ENCODE data around the gene UBE2I.
"Not testable (repeated sequence)": the region's sequence is repeated elsewhere in the genome, so short reads cannot be mapped to it uniquely, and the experiment has no call there.

The UBE2I gene

GRCh38 chr16:1277617-1278282 lies 31.7 kb upstream of the UBE2I start:
- no peak for DNase-seq

- no peak for DNase-seq
These were observed 31.0 kb upstream of the UBE2I start for GRCh38 chr16:1278477-1278876.

- no peak for DNase-seq
These were observed 30.1 kb upstream of the UBE2I start for GRCh38 chr16:1279081-1279944.

- DNase-seq: no peak
These were observed 29.4 kb upstream of the UBE2I start for GRCh38 chr16:1279945-1280589.

- no peak for DNase-seq
These were observed 28.7 kb upstream of the UBE2I start for GRCh38 chr16:1280783-1281182.

- DNase-seq: no peak
These were observed 27.9 kb upstream of the UBE2I start for GRCh38 chr16:1281517-1281916.

- DNase-seq: no peak
These were observed 27.0 kb upstream of the UBE2I start for GRCh38 chr16:1282324-1282973.

- no peak for DNase-seq
These were observed 26.1 kb upstream of the UBE2I start for GRCh38 chr16:1283296-1283695.

- DNase-seq: no peak
These were observed 25.3 kb upstream of the UBE2I start for GRCh38 chr16:1283996-1284616.

- no peak for DNase-seq
These were observed 23.5 kb upstream of the UBE2I start for GRCh38 chr16:1285669-1286512.

GRCh38 chr16:1286513-1287094 lies 22.8 kb upstream of the UBE2I start:
- no peak for DNase-seq

- DNase-seq: no peak
These were observed 21.3 kb upstream of the UBE2I start for GRCh38 chr16:1287982-1288670.

- no peak for DNase-seq
These were observed 20.5 kb upstream of the UBE2I start for GRCh38 chr16:1288813-1289476.

GRCh38 chr16:1289477-1289866 lies 20.0 kb upstream of the UBE2I start:
- DNase-seq: no peak

GRCh38 chr16:1290063-1290501 lies 19.4 kb upstream of the UBE2I start:
- no peak for DNase-seq

- no peak for DNase-seq
These were observed 18.4 kb upstream of the UBE2I start for GRCh38 chr16:1290860-1291575.

- DNase-seq: no peak
These were observed 17.9 kb upstream of the UBE2I start for GRCh38 chr16:1291576-1291974.

- not testable (repeated sequence) for DNase-seq
These were observed 17.2 kb upstream of the UBE2I start for GRCh38 chr16:1292208-1292607.

- DNase-seq: not testable (repeated sequence)
These were observed 16.6 kb upstream of the UBE2I start for GRCh38 chr16:1292808-1293207.
